Fibroblast of skin of abdomen (primary cell): ENCODE measurements around the gene LSM14A.
"Not testable (repeated sequence)": the region's sequence is repeated elsewhere in the genome, so short reads cannot be mapped to it uniquely, and the experiment has no call there.

Experiments
- DNase-seq: peaks from one replicate; pipeline ENCODE4 v3.0.0-alpha.2; 2013

Gene LSM14A

GRCh38 chr19:34193439-34193838, 21.1 kb downstream of the LSM14A start:
- DNase-seq = no peak

- DNase-seq = no peak
Measured at GRCh38 chr19:34193876-34194275, 21.6 kb downstream of the LSM14A start.

- DNase-seq = no peak
Measured at GRCh38 chr19:34201133-34201532, 28.8 kb downstream of the LSM14A start.

- not testable (repeated sequence) for DNase-seq
Measured at GRCh38 chr19:34205324-34205723, 33.0 kb downstream of the LSM14A start.

GRCh38 chr19:34208291-34208884, 36.1 kb downstream of the LSM14A start:
- no peak for DNase-seq

GRCh38 chr19:34209726-34210125, 37.4 kb downstream of the LSM14A start:
- no peak for DNase-seq

- no peak for DNase-seq
Measured at GRCh38 chr19:34213283-34213682, 41.0 kb downstream of the LSM14A start.

- no peak for DNase-seq
Measured at GRCh38 chr19:34214040-34214439, 41.7 kb downstream of the LSM14A start.

- no peak for DNase-seq
Measured at GRCh38 chr19:34215006-34215665, 42.8 kb downstream of the LSM14A start.

- DNase-seq = no peak
Measured at GRCh38 chr19:34215666-34216038, 43.3 kb downstream of the LSM14A start.

- not testable (repeated sequence) for DNase-seq
Measured at GRCh38 chr19:34216745-34217219, 44.5 kb downstream of the LSM14A start.

- peak; percentile 99 for DNase-seq
Measured at GRCh38 chr19:34217952-34218817, 45.9 kb downstream of the LSM14A start.

GRCh38 chr19:34218818-34219164, 46.5 kb downstream of the LSM14A start:
- DNase-seq = no peak

- peak; percentile 49 for DNase-seq
Measured at GRCh38 chr19:34220472-34221063, 48.3 kb downstream of the LSM14A start.

- no peak for DNase-seq
Measured at GRCh38 chr19:34222386-34222785, 50.1 kb downstream of the LSM14A start.

- DNase-seq = peak; percentile 43
Measured at GRCh38 chr19:34224996-34225658, 52.8 kb downstream of the LSM14A start.

- no peak for DNase-seq
Measured at GRCh38 chr19:34225659-34226015, 53.3 kb downstream of the LSM14A start.

GRCh38 chr19:34226036-34226435, 53.7 kb downstream of the LSM14A start:
- DNase-seq = no peak

GRCh38 chr19:34228347-34228746, 56.0 kb downstream of the LSM14A start:
- DNase-seq = no peak

- no peak for DNase-seq
Measured at GRCh38 chr19:34228762-34229161, 56.5 kb downstream of the LSM14A start.

GRCh38 chr19:34229721-34230120, 57.4 kb downstream of the LSM14A start:
- no peak for DNase-seq

GRCh38 chr19:34230820-34231219, 58.5 kb downstream of the LSM14A start:
- no peak for DNase-seq

- DNase-seq = no peak
Measured at GRCh38 chr19:34231439-34231838, 59.1 kb downstream of the LSM14A start.
